Astrocyte of the spinal cord (primary cell): ENCODE results near the gene SDCCAG8.

Source experiments
- DNase-seq: peaks from one replicate; pipeline ENCODE4 v3.0.0; 2011; ENCODE audit warnings: low read depth, low spot score
- H3K4me3 ChIP-seq: 2 replicates; pipeline ENCODE4 v1.5.1; 2011; ENCODE audit warnings: low read depth, mild to moderate bottlenecking, low read length, moderate library complexity
- in situ Hi-C: cut with HindIII; loops from 2 replicates; pipeline ENCODE4 v1.10.0; 2017; ENCODE audit warnings: low sequenced_read_pairs
- TF ChIP-seq, protein P1 (sequence below): IDR thresholded peaks from 2 replicates; pipeline ENCODE4 v1.5.1; 2012; ENCODE audit warnings: low read depth, mild to moderate bottlenecking, low read length, inconsistent platforms

The SDCCAG8 gene

DNA sequence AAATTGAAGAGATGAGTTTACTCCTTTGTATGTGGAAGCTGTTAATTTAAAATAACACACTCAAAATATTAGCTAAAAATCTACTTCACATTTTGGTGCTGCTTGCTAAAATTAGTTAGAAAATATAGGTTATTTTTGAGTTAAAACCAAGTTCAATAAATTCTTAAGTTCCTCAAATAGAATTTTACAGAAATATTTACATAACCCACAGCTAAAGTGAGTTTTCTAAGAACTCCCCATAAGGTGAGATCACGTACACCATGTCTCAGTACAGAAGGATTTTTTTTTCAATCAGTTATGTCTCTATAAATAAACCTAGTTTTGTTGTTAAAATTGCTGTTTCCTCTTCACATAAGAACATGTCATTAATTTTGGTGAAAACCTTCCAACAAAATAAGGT is 108.0 kb downstream of the SDCCAG8 start:
- H3K4me3 ChIP-seq, result no peak overlapping the region
- in situ Hi-C loops, result no loop called here
- TF ChIP-seq, protein P1, sequence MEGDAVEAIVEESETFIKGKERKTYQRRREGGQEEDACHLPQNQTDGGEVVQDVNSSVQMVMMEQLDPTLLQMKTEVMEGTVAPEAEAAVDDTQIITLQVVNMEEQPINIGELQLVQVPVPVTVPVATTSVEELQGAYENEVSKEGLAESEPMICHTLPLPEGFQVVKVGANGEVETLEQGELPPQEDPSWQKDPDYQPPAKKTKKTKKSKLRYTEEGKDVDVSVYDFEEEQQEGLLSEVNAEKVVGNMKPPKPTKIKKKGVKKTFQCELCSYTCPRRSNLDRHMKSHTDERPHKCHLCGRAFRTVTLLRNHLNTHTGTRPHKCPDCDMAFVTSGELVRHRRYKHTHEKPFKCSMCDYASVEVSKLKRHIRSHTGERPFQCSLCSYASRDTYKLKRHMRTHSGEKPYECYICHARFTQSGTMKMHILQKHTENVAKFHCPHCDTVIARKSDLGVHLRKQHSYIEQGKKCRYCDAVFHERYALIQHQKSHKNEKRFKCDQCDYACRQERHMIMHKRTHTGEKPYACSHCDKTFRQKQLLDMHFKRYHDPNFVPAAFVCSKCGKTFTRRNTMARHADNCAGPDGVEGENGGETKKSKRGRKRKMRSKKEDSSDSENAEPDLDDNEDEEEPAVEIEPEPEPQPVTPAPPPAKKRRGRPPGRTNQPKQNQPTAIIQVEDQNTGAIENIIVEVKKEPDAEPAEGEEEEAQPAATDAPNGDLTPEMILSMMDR, result no peak
- no peak for DNase-seq

DNA sequence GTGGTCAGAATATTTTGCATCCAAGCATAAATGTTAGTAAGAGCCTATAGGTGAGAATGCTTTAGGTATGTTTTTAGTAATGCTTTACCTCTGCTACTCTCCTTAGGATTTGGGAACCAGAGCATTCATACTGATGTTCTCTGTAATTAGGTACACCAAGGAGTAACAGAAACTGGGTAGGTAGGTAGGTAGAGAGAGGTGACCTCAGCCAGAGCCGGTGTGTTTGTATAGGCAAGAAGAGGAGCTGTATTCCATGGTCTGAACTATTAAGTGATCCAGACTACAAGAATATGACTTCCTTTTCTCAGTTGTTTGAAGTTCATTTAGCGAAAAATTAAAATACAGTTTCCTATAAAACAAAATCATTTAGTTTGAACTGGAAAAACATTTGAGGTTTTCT is 108.5 kb downstream of the SDCCAG8 start:
- in situ Hi-C loops, result no loop called here
- no peak for DNase-seq
- TF ChIP-seq, protein P1, result no peak

DNA sequence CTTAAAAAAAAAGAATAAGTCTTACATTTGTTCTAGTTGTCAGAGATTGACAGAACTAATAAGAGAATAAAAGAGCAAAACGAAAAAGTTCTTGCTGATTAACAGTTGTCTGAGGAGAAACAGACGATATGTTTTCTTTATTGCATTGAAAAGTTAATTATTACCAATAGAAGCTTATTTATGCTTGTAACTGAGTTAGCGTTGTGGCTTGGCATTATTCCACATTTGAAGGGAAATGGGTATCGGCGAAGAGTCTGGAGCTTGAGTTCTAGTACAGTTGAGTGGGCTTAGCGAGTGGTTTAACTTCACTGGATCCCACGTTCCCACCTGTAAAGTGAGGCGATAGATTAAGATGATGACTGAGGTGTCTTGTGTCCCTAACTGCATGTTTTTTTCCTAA is 109.0 kb downstream of the SDCCAG8 start:
- in situ Hi-C loops, result no loop called here
- DNase-seq, result no peak
- no peak overlapping the region for H3K4me3 ChIP-seq
- TF ChIP-seq, protein P1, result no peak

More for the DNA sequence above, 108.5 kb downstream of the SDCCAG8 start:
- H3K4me3 ChIP-seq, result no peak overlapping the region

DNA sequence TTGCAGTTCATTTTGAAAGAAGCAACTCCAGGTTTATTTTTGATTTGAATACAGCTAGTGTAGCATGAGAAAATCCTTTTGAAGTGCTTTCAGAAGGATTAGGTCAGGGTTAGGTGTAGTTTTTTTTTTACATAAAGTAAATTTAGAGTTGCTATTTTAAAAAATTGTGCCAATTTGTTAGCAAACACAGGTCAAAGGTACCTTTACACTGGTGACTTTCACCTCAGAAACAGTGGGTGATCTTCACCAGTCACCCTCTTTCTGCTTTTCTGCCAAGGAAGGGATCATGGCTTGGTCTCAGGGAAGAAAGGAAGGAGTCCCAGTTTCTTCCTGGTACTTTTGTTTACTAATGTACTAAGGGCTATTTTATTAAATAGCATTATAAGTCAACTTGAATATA is 111.5 kb downstream of the SDCCAG8 start:
- no peak overlapping the region for H3K4me3 ChIP-seq
- TF ChIP-seq, protein P1, result no peak
- no peak for DNase-seq
- in situ Hi-C loops, result no loop called here

DNA sequence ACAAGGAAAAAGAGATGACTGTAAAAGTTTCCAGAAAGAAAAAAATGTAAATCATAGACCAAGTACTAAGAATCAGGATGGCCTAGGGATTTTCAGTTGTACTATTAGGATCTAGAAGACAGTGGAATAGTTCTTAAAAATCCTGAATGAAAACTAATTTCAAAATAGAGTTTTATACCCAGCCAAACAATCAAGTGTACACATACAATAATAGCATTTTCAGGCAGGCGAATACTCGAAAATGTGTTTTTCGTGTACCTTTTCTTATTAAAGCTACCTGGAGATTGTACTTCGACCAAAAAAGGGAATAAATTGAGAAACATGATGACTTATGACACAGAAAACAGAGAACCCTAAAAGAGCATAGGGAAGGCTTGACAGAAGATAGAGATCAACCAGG is 118.6 kb downstream of the SDCCAG8 start:
- TF ChIP-seq, protein P1, result no peak
- no peak for DNase-seq
- in situ Hi-C loops, result no loop called here
- H3K4me3 ChIP-seq, result no peak overlapping the region

DNA sequence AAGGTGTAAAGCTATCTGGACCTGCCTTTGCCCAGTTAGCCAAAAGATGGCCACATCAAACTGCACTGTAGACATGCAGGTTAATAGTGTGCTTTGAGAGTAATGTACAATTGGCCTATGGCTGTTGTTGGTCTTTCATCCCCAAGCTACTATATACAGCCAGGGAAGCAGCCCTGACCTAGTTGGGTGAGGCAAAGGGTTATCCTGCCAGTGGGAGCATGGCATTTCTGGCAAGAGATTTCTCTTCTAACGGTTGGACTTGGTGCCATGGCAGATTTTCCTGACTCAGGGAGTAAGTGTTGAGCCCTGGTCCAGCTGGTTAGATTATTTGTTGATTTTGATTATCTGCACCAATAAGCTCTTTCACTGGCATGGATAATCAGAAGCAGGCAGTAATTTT is 119.8 kb downstream of the SDCCAG8 start:
- in situ Hi-C loops, result no loop called here
- TF ChIP-seq, protein P1, result no peak
- H3K4me3 ChIP-seq, result no peak overlapping the region
- no peak for DNase-seq

DNA sequence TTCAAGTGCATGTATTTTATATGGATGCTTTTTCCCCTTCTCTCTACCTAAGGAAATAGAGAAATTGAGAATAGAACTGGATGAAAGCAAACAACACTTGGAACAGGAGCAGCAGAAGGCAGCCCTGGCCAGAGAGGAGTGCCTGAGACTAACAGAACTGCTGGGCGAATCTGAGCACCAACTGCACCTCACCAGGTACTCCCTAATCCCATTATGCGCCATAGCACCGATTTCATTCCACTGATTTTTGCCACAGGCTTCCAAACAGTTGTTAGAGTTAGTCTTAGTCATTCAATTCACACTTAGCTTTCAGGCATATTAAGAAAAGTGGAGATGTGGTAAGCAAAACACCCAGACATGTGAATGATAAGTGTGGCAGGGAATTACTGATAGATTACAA is 122.8 kb downstream of the SDCCAG8 start:
- in situ Hi-C loops, result no loop called here
- TF ChIP-seq, protein P1, result no peak
- H3K4me3 ChIP-seq, result no peak overlapping the region
- DNase-seq, result no peak
